SH-SY5Y (cell line): ENCODE measurements around the gene ZNF133.

Source experiments
- GATA2 ChIP-seq: IDR thresholded peaks from 2 replicates; pipeline ENCODE4 v1.6.1; 2011; ENCODE audit warnings: mild to moderate bottlenecking, low read depth, low read length
- GATA3 ChIP-seq: IDR thresholded peaks from 2 replicates; pipeline ENCODE4 v1.6.1; 2011; ENCODE audit warnings: low read depth, mild to moderate bottlenecking, low read length, moderate library complexity

DNA sequence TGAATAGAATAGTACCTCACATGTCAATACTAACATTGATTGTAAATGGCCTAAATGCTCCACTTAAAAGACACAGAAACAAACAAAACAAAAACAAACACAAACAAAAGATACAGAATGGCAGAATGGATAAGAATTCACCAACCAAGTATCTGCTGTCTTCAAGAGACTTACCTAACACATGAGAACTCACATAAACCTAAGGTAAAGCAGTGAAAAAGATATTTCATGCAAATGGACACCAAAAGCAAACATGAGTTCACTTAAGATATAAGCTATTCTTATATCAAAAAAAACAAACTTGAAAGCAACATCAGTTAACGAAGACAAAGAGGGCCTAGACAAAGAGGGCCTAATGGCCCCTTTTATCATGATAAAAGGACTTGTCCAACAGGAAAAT, 47.3 kb upstream of the ZNF133 start:
- no peak for TF ChIP-seq GATA3
- TF ChIP-seq GATA2, result no peak
